CD4-positive, alpha-beta T cell treated with Interferon gamma for 1 hour (primary cell): ENCODE data around the gene NCSTN.

ENCODE experiments used
- DNase-seq: peaks from one replicate; pipeline ENCODE4 v3.0.0-alpha.2; 2020

Gene NCSTN

DNA sequence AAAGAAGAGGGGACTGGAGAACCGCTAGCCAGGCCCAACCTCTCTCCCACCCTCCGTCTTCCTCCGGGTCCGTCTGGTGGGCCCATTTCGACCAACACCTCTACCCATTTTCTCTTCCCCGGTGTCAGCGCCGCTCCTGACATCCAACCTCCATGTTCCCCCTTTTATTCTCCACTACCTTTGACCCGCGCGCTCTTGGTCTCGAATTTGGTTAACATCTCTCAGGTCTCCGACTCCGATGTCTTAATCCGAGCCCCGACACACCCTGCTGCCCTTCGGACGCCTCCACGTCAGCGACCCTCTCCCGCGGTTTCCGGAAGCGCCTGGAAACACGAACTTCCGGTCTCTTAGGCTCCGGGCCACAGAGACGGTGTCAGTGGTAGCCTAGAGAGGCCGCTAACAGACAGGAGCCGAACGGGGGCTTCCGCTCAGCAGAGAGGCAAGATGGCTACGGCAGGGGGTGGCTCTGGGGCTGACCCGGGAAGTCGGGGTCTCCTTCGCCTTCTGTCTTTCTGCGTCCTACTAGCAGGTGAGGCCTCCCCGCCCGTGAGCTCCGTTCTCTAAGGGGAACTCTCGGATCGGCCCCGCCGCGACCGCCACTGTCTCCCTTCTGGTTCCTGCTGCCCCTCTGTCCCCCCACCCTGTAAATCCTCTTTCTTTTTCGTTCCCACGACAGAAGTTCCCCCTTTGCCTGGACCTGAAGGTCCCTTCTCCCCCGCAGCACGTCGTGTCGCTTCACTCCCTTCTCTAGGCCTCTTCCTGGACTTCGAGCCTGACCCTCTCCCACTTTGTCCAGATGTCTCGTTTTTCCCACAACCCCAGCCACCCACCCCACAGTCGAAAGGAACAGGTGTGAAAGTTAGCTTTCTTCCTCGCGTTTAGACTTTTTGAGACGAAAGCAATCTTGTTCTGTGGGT lies at the start of gene NCSTN, which contains the start of gene COPA:
NCSTN (plus strand) TSS at position 431 of the 917 bp plus-strand sequence; CDS start at position 445, 14 bp downstream.
COPA (minus strand) TSS at position 298 of the 917 bp plus-strand sequence; CDS start at position 218, 80 bp downstream.
- peak; percentile 94 for DNase-seq

- DNase-seq = no peak
Measured at GRCh38 chr1:160296036-160296435, 47.1 kb upstream of the NCSTN start.

- DNase-seq = no peak
Measured at GRCh38 chr1:160300173-160300572, 43.0 kb upstream of the NCSTN start.

DNA sequence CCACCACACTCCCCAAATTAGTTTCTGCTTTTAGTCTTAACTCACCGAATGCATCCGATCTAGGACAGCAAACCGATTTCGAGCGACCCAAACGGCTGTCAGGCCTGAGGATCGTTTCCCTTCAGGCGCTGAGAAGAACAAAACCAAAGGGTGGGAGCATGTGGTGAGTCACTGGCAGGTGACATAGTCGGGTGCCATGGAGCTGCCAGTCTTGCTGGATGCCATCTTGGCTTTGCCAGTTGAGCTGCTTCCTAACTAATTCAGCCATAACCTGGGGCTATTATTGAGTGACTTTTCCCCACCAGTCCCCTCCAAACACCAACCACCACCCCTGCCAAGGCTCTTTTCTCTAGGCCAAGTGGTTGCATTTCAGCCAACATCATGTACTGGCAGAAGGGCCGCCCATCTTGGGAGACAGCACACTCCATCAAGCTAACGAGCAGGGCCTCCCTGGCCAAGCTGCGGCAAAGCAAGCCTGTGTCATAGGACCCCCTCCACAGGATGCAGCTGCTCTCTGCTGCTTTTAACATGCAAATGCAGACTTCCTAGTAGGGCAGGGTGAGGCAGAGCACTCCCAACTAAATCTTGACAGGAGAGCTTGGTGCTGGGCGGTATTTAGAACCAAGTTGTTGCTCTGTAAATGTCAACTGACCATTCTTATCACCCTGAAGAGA lies 35.9 kb upstream of the NCSTN start:
- DNase-seq = peak; percentile 10

DNA sequence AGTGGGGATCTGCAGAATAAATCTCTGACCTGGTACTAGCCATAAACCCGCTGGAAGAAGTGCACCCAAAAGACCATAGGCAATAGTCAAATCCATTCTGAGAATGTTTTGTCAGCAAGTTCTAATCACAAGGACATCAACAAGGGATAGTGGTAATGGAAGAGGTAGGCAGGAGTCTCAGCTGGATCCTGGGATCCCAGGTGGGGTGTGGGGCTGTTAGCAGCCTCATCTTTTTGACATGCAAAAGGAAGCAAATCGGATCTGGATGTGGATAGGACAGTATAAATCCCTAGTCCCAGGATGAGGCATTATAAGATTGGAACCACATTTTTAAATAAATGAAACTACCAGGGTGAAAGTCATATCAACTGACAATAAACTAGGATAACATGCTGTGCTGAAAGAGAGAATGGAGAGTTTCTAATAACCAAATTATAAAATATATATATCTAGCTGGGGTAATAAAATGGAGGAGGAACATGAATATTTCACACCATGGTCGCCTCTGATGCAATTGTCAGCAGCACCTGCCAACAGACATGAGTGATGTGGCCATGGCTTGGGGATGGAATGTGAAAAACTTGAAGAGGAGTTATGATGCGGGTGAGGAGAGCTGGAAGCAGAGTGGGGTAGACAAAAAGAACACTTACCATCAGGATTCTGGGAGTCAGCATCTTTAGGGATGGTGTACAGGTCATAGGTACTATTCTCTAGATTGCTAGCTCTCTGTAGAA lies 34.6 kb upstream of the NCSTN start:
- no peak for DNase-seq

DNA sequence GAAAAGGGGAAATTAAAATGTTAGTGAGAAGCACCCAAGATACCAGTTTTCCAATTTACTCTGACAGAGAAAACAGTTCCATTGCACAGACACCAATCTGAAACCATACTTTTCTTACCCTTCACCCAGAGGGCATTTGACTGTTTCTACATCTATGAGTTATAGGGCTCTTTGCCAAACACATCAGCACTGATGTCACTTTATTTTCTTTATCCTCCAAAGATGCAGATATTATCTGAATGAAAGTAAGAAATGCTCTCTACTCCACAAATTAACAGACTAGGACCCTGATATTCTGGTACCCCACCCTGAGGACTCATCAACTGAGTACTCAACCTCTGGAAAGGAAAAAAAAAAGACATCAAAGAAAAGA lies 34.0 kb upstream of the NCSTN start:
- no peak for DNase-seq

DNA sequence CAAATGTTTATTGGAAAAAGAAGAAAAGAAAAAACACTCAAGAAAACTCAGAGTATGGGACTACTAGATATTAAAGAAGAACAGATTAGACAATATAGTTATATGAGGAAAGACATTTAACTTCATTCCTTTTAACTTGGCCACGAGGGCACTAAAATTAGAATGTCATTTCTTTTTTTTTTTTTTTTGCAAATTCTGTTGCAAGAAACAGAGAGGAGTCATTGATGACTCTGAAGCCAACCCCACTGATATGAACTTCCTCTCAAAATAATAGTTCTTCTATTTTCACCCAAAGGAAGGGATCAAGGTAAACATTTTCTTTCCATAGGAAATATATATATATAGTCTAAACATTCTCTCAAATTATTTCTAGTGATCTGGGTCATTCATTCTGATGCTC lies 33.6 kb upstream of the NCSTN start:
- DNase-seq = no peak

GRCh38 chr1:160315359-160315758 lies 27.8 kb upstream of the NCSTN start:
- no peak for DNase-seq

DNA sequence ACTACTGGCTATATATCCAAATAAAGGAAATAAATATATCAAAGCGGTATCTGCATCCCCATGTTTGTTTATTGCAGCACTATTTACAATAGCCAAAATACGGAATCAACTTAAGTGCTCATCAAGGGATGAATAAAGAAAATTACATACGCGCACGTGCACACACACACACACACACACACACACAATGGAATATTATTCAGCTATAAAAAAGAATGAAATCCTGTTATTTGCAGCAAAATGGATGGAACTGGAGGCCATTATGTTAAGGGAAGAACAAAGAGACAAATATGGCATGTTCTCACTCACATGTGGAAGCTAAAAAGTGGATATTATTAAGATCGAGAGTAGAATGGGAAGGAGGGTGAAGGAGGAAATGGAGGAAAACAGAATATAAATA lies 20.4 kb upstream of the NCSTN start:
- no peak for DNase-seq

DNA sequence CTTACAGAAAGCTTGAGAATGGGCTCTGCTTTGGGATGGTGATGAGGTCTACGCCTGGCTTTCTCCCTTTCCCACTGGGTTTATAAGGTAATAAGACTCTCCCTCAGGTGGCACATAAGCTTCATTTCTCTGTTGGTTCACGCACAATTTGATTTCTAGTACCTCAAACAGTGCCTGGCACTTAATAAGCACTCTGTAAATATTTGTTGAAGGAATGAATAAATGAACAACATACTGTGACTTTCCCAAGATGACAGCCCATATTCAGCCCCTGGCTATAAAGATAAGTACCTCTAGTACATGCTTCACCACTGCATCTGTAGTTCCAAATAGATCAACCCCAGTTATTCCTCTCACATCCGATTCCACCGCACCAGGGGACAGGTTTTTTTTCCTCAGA lies 17.9 kb upstream of the NCSTN start:
- no peak for DNase-seq

- DNase-seq = no peak
Measured at GRCh38 chr1:160326418-160326817, 16.8 kb upstream of the NCSTN start.

GRCh38 chr1:160328184-160328583 lies 15.0 kb upstream of the NCSTN start:
- DNase-seq = no peak

DNA sequence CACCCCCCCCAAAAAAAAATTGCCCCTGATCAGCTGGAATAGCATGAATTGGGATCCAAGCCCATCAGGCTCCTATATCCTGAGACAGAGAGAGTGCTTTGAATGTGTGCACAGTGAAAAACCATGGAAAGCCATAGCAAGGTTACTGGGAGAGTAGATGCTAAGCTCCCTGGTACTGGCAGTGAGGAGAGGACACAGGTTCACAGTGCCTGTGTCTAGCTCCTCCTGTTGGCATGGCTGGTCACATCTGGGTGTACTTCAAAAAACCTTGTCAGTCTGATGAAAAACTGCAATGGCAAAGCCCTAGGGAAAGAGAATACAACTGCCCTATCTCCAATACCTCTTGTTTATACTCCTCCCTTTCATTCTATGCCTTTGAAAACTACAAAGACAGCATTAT lies 13.1 kb upstream of the NCSTN start:
- DNase-seq = no peak

- no peak for DNase-seq
Measured at GRCh38 chr1:160332516-160332915, 10.7 kb upstream of the NCSTN start.

GRCh38 chr1:160338580-160338979 lies 4.6 kb upstream of the NCSTN start:
- DNase-seq = no peak

DNA sequence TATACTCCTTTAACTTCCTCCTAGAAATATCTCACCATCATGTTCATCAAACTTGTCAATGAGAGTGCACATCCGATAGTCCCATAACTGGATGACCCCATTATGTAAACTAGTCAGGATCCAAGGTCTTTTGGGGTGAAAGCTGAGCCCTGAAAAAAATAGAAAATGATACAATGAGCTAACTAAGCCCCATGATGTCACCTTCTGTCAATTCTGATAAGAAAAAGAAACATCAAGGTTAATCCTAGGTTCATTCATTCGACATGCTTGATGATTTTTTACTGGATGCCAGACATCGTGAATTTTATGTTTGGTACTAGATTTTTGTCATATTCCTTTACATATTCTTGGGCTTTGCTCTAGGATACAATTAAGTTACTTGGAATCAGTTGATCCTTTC lies 3.0 kb upstream of the NCSTN start:
- no peak for DNase-seq

DNA sequence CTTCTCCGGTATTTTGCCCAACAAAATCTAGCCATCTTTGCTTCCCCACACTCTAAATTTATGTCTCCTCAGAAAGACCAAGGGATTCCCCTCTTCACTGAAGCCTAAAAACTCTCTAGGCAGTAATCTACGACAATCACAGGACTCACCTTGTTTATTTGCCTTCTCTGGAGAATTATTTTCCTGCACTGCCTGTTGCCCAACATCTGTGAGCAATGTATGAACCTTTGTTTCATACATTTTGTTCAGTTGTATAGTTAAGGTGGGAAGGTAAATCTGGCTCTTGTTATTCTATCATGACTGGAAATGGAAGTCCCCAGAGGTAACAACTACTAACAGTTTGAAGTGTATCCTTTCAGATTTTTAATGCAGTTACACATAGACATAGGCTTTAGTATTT lies 2.3 kb upstream of the NCSTN start:
- DNase-seq = no peak

DNA sequence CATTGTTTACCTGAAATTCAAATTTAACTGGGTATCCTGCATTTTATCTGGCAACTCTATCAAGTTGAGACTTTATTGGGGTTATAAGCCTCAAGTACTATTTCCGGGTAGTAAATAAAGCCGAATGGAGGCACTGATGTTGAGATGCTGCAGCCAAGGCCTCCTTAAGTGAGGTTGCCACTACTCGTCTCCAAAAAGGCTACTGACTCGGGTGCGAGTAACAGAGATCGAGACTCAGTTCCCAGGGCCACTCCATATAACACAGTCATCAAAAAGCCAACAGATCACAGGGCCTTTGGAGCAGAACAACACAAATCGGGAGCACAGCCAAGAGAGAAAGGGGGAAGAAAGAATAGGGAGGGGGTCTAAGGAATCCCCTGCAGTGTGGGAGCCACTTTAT lies 657 bp upstream of the NCSTN start:
- DNase-seq = no peak

DNA sequence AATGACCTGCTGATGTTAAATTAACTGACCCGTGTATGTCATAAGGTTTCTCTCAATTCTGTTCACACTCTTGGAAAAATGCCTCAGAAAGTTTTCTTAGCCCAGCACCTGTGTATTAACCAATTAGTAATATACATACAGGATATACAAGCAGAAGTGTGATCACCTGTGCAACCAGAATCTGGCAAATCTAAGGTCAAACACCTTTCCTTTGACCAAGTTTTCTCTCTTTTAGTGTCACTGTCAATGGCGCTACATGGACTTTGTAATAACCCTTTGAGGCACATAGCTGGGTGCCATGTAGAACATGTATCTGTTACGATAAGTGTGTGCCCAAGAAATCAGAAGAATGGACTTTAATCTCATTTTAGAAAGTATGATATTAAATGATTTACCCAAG lies 1.1 kb downstream of the NCSTN start:
- no peak for DNase-seq

GRCh38 chr1:160344936-160345335 lies 1.8 kb downstream of the NCSTN start:
- DNase-seq = no peak

DNA sequence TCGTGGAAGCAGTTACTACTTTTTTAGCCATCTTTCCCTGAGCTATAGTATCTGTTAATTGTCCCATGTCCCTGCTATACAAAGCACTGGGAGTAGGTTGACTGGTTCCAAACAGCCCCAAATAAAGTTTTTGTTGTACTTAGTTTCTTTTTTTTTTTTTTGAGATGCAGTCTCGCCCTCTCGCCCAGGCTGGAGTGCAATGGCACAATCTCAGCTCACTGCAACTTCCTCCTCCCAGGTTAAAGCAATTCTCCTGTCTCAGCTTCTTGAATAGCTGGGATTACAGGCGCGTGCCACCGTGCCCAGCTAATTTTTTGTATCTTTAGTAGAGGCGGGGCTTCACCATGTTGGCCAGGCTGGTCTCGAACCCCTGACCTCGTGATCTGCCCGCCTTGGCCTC lies 3.3 kb downstream of the NCSTN start:
- peak; percentile 23 for DNase-seq

DNA sequence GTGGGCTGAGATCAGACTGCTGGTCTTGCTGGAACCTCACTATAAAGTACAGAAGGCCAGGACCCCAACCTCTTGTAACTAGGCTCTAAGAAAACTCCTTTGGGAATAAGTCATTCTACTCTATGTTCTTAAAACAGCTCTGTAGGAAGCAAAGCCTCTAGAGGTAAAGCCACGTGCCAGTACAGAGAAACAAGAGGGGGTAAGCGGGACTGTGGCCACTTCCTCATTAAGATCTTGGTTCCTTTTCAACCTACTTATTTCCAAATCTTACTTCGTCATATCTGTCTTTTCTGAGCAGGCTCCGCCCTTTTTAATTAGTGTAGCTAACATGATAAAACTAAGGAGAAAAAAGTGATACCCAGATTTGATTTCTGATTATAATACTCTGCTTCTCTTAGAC lies 3.8 kb downstream of the NCSTN start:
- peak; percentile 61 for DNase-seq

DNA sequence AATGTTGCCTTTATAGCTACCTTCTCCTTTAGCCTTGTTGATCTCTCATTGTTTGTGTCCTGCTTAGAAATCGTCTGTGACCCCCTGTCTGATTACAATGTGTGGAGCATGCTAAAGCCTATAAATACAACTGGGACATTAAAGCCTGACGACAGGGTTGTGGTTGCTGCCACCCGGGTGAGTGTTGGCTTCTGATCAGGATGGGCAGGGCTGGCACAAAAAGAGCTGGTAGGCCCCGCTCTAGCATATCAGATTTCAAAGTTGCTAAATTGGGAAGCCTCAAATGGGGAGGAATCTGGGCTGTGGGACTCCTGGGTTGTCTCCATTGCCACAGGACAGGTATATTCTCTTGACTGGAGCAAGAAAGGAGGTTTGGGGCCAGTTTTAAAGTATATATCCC lies 8.4 kb downstream of the NCSTN start:
- DNase-seq = no peak

DNA sequence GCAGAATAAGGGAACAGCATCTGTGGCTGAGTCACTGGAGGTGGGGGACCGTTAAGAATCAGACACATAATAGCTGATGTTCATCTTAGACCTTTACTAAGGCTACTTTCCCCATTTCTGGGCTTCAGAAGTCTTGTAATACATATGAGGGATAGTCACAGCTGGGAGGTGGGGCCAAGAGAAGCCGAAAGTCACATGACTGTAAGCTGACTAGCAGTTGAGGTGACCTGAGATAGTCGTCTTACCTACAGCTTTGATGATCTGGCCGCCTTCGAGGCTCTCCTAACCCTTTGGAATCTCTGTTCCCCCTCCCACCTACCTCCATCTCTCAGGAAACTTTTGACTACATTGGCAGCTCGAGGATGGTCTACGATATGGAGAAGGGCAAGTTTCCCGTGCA lies 9.4 kb downstream of the NCSTN start:
- no peak for DNase-seq
